Measurements from ENCODE around the gene SLC16A12.
"Not testable (repeated sequence)": the region's sequence is repeated elsewhere in the genome, so short reads cannot be mapped to it uniquely, and the experiment has no call there.

SLC16A12 gene

GRCh38 chr10:89463846-89464537 is 71.4 kb downstream of the SLC16A12 start:
- Histone ChIP-seq H3K4me3 (ENCODE audit: low read depth, low read length) (no peak overlapping the region), H3K9me3 (ENCODE audit: control insufficient read depth, insufficient read depth, low read length) (no peaks in the 10 kb centered on the region), H3K36me3 (ENCODE audit: control insufficient read depth, insufficient read depth, low read length) (no peaks in the 10 kb centered on the region), H3K4me1 (ENCODE audit: control insufficient read depth, insufficient read depth, low read length) (no peaks in the 10 kb centered on the region), H3K9ac (ENCODE audit: low read depth, low read length) (no peak overlapping the region), H3K27me3 (ENCODE audit: control insufficient read depth, insufficient read depth, low read length) (no peaks in the 10 kb centered on the region)

- Histone ChIP-seq H3K9me3 (ENCODE audit: control insufficient read depth, insufficient read depth, low read length) (no peaks in the 10 kb centered on the region), H3K9ac (ENCODE audit: low read depth, low read length) (no peak overlapping the region), H3K36me3 (ENCODE audit: control insufficient read depth, insufficient read depth, low read length) (no peaks in the 10 kb centered on the region), H3K4me1 (ENCODE audit: control insufficient read depth, insufficient read depth, low read length) (no peaks in the 10 kb centered on the region), H3K4me3 (ENCODE audit: low read depth, low read length) (no peak overlapping the region), H3K27me3 (ENCODE audit: control insufficient read depth, insufficient read depth, low read length) (no peaks in the 10 kb centered on the region)
Measured at GRCh38 chr10:89458784-89459183, 76.6 kb downstream of the SLC16A12 start.

GRCh38 chr10:89458291-89458690 is 77.1 kb downstream of the SLC16A12 start:
- Histone ChIP-seq H3K9me3 (ENCODE audit: control insufficient read depth, insufficient read depth, low read length) (no peaks in the 10 kb centered on the region), H3K9ac (ENCODE audit: low read depth, low read length) (no peak overlapping the region), H3K27me3 (ENCODE audit: control insufficient read depth, insufficient read depth, low read length) (no peaks in the 10 kb centered on the region), H3K36me3 (ENCODE audit: control insufficient read depth, insufficient read depth, low read length) (no peaks in the 10 kb centered on the region), H3K4me1 (ENCODE audit: control insufficient read depth, insufficient read depth, low read length) (no peaks in the 10 kb centered on the region), H3K4me3 (ENCODE audit: low read depth, low read length) (no peak overlapping the region)

- H3K4me1 ChIP-seq (ENCODE audit: control insufficient read depth, insufficient read depth, low read length) = no peaks in the 10 kb centered on the region
- H3K4me3 ChIP-seq (ENCODE audit: low read depth, low read length) = no peak overlapping the region
- no peaks in the 10 kb centered on the region for H3K9me3 ChIP-seq (ENCODE audit: control insufficient read depth, insufficient read depth, low read length)
- H3K9ac ChIP-seq (ENCODE audit: low read depth, low read length) = no peak overlapping the region
- H3K36me3 ChIP-seq (ENCODE audit: control insufficient read depth, insufficient read depth, low read length) = no peaks in the 10 kb centered on the region
- no peaks in the 10 kb centered on the region for H3K27me3 ChIP-seq (ENCODE audit: control insufficient read depth, insufficient read depth, low read length)
Measured at GRCh38 chr10:89454561-89455347, 80.6 kb downstream of the SLC16A12 start.

GRCh38 chr10:89452193-89452592 is 83.2 kb downstream of the SLC16A12 start:
- Histone ChIP-seq H3K4me3 (ENCODE audit: low read depth, low read length) (no peak overlapping the region), H3K4me1 (ENCODE audit: control insufficient read depth, insufficient read depth, low read length) (no peaks in the 10 kb centered on the region), H3K9me3 (ENCODE audit: control insufficient read depth, insufficient read depth, low read length) (no peaks in the 10 kb centered on the region), H3K36me3 (ENCODE audit: control insufficient read depth, insufficient read depth, low read length) (no peaks in the 10 kb centered on the region), H3K9ac (ENCODE audit: low read depth, low read length) (no peak overlapping the region), H3K27me3 (ENCODE audit: control insufficient read depth, insufficient read depth, low read length) (no peaks in the 10 kb centered on the region)

GRCh38 chr10:89450901-89451300 is 84.5 kb downstream of the SLC16A12 start:
- Histone ChIP-seq H3K4me3 (ENCODE audit: low read depth, low read length) (no peak overlapping the region), H3K4me1 (ENCODE audit: control insufficient read depth, insufficient read depth, low read length) (no peaks in the 10 kb centered on the region), H3K27me3 (ENCODE audit: control insufficient read depth, insufficient read depth, low read length) (no peaks in the 10 kb centered on the region), H3K36me3 (ENCODE audit: control insufficient read depth, insufficient read depth, low read length) (no peaks in the 10 kb centered on the region), H3K9ac (ENCODE audit: low read depth, low read length) (no peak overlapping the region), H3K9me3 (ENCODE audit: control insufficient read depth, insufficient read depth, low read length) (no peaks in the 10 kb centered on the region)

- not testable (repeated sequence) for H3K9me3 ChIP-seq (ENCODE audit: control insufficient read depth, insufficient read depth, low read length); H3K36me3 ChIP-seq (ENCODE audit: control insufficient read depth, insufficient read depth, low read length); H3K4me1 ChIP-seq (ENCODE audit: control insufficient read depth, insufficient read depth, low read length); H3K27me3 ChIP-seq (ENCODE audit: control insufficient read depth, insufficient read depth, low read length); H3K4me3 ChIP-seq (ENCODE audit: low read depth, low read length); H3K9ac ChIP-seq (ENCODE audit: low read depth, low read length)
Measured at GRCh38 chr10:89444819-89445218, 90.6 kb downstream of the SLC16A12 start.

GRCh38 chr10:89442289-89442688 is 93.1 kb downstream of the SLC16A12 start:
- no peaks in the 10 kb centered on the region for H3K27me3 ChIP-seq (ENCODE audit: control insufficient read depth, insufficient read depth, low read length)

GRCh38 chr10:89440226-89441009 is 95.0 kb downstream of the SLC16A12 start:
- no peak overlapping the region for H3K9ac ChIP-seq (ENCODE audit: low read depth, low read length)
- no peaks in the 10 kb centered on the region for H3K27me3 ChIP-seq (ENCODE audit: control insufficient read depth, insufficient read depth, low read length)
- no peak overlapping the region for H3K4me3 ChIP-seq (ENCODE audit: low read depth, low read length)
- H3K9me3 ChIP-seq (ENCODE audit: control insufficient read depth, insufficient read depth, low read length) = no peaks in the 10 kb centered on the region
- no peaks in the 10 kb centered on the region for H3K36me3 ChIP-seq (ENCODE audit: control insufficient read depth, insufficient read depth, low read length)
- H3K4me1 ChIP-seq (ENCODE audit: control insufficient read depth, insufficient read depth, low read length) = no peaks in the 10 kb centered on the region

More at GRCh38 chr10:89442289-89442688, 93.1 kb downstream of the SLC16A12 start:
- H3K4me3 ChIP-seq (ENCODE audit: low read depth, low read length) = no peak overlapping the region
- H3K9ac ChIP-seq (ENCODE audit: low read depth, low read length) = no peak overlapping the region
- H3K9me3 ChIP-seq (ENCODE audit: control insufficient read depth, insufficient read depth, low read length) = no peaks in the 10 kb centered on the region
- H3K4me1 ChIP-seq (ENCODE audit: control insufficient read depth, insufficient read depth, low read length) = no peaks in the 10 kb centered on the region
- H3K36me3 ChIP-seq (ENCODE audit: control insufficient read depth, insufficient read depth, low read length) = no peaks in the 10 kb centered on the region

GRCh38 chr10:89438525-89438924 is 96.9 kb downstream of the SLC16A12 start:
- Histone ChIP-seq H3K9me3 (ENCODE audit: control insufficient read depth, insufficient read depth, low read length) (no peaks in the 10 kb centered on the region), H3K4me3 (ENCODE audit: low read depth, low read length) (no peak overlapping the region), H3K36me3 (ENCODE audit: control insufficient read depth, insufficient read depth, low read length) (no peaks in the 10 kb centered on the region), H3K27me3 (ENCODE audit: control insufficient read depth, insufficient read depth, low read length) (no peaks in the 10 kb centered on the region), H3K4me1 (ENCODE audit: control insufficient read depth, insufficient read depth, low read length) (peaks cover 4% of the 10 kb centered on the region), H3K9ac (ENCODE audit: low read depth, low read length) (no peak overlapping the region)

- H3K9me3 ChIP-seq (ENCODE audit: control insufficient read depth, insufficient read depth, low read length) = no peaks in the 10 kb centered on the region
- H3K4me1 ChIP-seq (ENCODE audit: control insufficient read depth, insufficient read depth, low read length) = peaks cover 14% of the 10 kb centered on the region
- no peak overlapping the region for H3K9ac ChIP-seq (ENCODE audit: low read depth, low read length)
- no peak overlapping the region for H3K4me3 ChIP-seq (ENCODE audit: low read depth, low read length)
- no peaks in the 10 kb centered on the region for H3K36me3 ChIP-seq (ENCODE audit: control insufficient read depth, insufficient read depth, low read length)
- no peaks in the 10 kb centered on the region for H3K27me3 ChIP-seq (ENCODE audit: control insufficient read depth, insufficient read depth, low read length)
Measured at GRCh38 chr10:89431977-89432376, 103.4 kb downstream of the SLC16A12 start.
